Naive thymus-derived CD8-positive, alpha-beta T cell (primary cell): ENCODE results near the gene AP1S1. TPM values are rescaled to one million over a fixed set of nuclear protein-coding genes. Genes with fewer than 3 reads are reported as not detected.
"Not testable (repeated sequence)": the region's sequence is repeated elsewhere in the genome, so short reads cannot be mapped to it uniquely, and the experiment has no call there.

ENCODE experiments used
- ATAC-seq, 2 donors: fragments of 150-1000 bp; cut with Tn5 transposase in 1 of 2; sonication (Bioruptor Pico), chemical (Tn5 transposase) in 1 of 2; 1 replicate in 1 of 2; 2 replicates in 1 of 2; pipeline ENCODE4 v1.10.0; 2021; ENCODE audit warnings: mild to moderate bottlenecking in 2 of 2, moderate library complexity in 2 of 2
- POLR2A ChIA-PET: fragments of 350-600 bp; sonication (Branson Sonifier 250); formaldehyde crosslinking; loops from one replicate; lab custom pipeline; 2021; ENCODE audit warnings: antibody characterized with exemption; lab: Charles Lee
- DNase-seq, 10 donors: peaks; one replicate each; pipeline versions ENCODE4 v3.0.0 to v3.0.0-alpha.2; 2020 to 2022
- H3K27ac Mint-ChIP-seq, 10 donors: one replicate each; pipeline ENCODE4 v1.8.0; 2020 to 2022; ENCODE audit warnings: mild to moderate bottlenecking in 10 of 10, mixed read lengths in 10 of 10, moderate library complexity in 4 of 10, inconsistent platforms in 1 of 10
- H3K27me3 Mint-ChIP-seq, 5 donors: one replicate each; pipeline ENCODE4 v1.8.0; 2021 to 2022; ENCODE audit warnings: mixed read lengths in 5 of 5
- H3K36me3 Mint-ChIP-seq, 3 donors: one replicate each; pipeline ENCODE4 v1.8.0; 2020 to 2022; ENCODE audit warnings: mixed read lengths in 3 of 3, mild to moderate bottlenecking in 2 of 3, inconsistent platforms in 1 of 3
- H3K4me1 Mint-ChIP-seq, 4 donors: one replicate each; pipeline ENCODE4 v1.8.0; 2021 to 2022; ENCODE audit warnings: mixed read lengths in 4 of 4
- H3K4me3 Mint-ChIP-seq, 10 donors: one replicate each; pipeline ENCODE4 v1.8.0; 2020 to 2022; ENCODE audit warnings: mild to moderate bottlenecking in 10 of 10, mixed read lengths in 10 of 10, moderate library complexity in 6 of 10, inconsistent platforms in 1 of 10
- H3K9me3 Mint-ChIP-seq, 9 donors: one replicate each; pipeline ENCODE4 v1.8.0; 2020 to 2022; ENCODE audit warnings: mixed read lengths in 9 of 9, mild to moderate bottlenecking in 3 of 9, inconsistent platforms in 1 of 9, moderate library complexity in 1 of 9
- polyA plus RNA-seq, 3 donors: library from polyadenylated mRNA; unstranded; fragments of 300-500 nt; fragmentation: Illumina TruSeq; gene quantifications; one replicate each; pipeline ENCODE4 v1.2.3, GENCODE V29; 2021
- total RNA-seq, 8 experiments: library from RNA in 2 of 8; stranded (reverse) in 2 of 8; gene quantifications; one replicate each; pipeline ENCODE4 v1.2.3 and lab custom pipeline; 2021 to 2026

The AP1S1 gene
- total and polyA plus RNA-seq, 5 experiments from 2014 or later, result 3.3 to 9.9 (median 4.6) TPM

GRCh38 chr7:101116898-101117297 is 37.4 kb upstream of the AP1S1 start:
- POLR2A ChIA-PET, result no interaction called here
- Mint-ChIP-seq H3K27ac (no peak overlapping the region), H3K27me3 (peaks cover 2 to 27% (median 6%) of the 10 kb centered on the region in 5 donors), H3K36me3 (no peaks in the 10 kb centered on the region), H3K9me3 (no peaks in the 10 kb centered on the region), H3K4me3 (no peak overlapping the region), H3K4me1 (peaks cover under 1 to 4% (median 2%) of the 10 kb centered on the region in 4 donors)
- DNase-seq (no peak), ATAC-seq (no peak)

- Mint-ChIP-seq H3K27me3 (peaks cover 12 to 45% (median 15%) of the 10 kb centered on the region in 5 donors), H3K36me3 (no peaks in the 10 kb centered on the region), H3K4me1 (peaks cover 5 to 10% (median 10%) of the 10 kb centered on the region in 4 donors), H3K27ac (no peak overlapping the region), H3K9me3 (no peaks in the 10 kb centered on the region), H3K4me3 (peak overlapping the region in 1 of 10 donors; percentile 41)
- POLR2A ChIA-PET, result interaction anchor here (0.7 kb wide), 1 partner anchor 58 kb away, joined by 4 read pairs; no protein-coding TSS in a partner anchor
- ATAC-seq (no peak), DNase-seq (no peak)
These were observed 35.4 kb upstream of the AP1S1 start for GRCh38 chr7:101118856-101119255.

GRCh38 chr7:101119876-101120275 is 34.4 kb upstream of the AP1S1 start:
- Mint-ChIP-seq H3K36me3 (no peaks in the 10 kb centered on the region), H3K4me3 (no peak overlapping the region), H3K27ac (peak overlapping the region in 1 of 10 donors; percentile 67), H3K9me3 (no peaks in the 10 kb centered on the region), H3K27me3 (peaks cover 16 to 53% (median 21%) of the 10 kb centered on the region in 5 donors), H3K4me1 (peaks cover 7 to 16% (median 15%) of the 10 kb centered on the region in 4 donors)
- DNase-seq (no peak), ATAC-seq (no peak)
- POLR2A ChIA-PET, result interaction anchor here (0.6 kb wide), 1 partner anchor 24 kb away, joined by 4 read pairs; no protein-coding TSS in a partner anchor

GRCh38 chr7:101120315-101120714 is 34.0 kb upstream of the AP1S1 start:
- DNase-seq, result no peak
- ATAC-seq, result no peak
- Mint-ChIP-seq H3K4me1 (peaks cover 7 to 20% (median 18%) of the 10 kb centered on the region in 4 donors), H3K36me3 (no peaks in the 10 kb centered on the region), H3K27me3 (peaks cover 17 to 58% (median 25%) of the 10 kb centered on the region in 5 donors), H3K9me3 (no peaks in the 10 kb centered on the region), H3K27ac (no peak overlapping the region), H3K4me3 (no peak overlapping the region)
- POLR2A ChIA-PET, result interaction anchor here (0.7 kb wide), 1 partner anchor 20 kb away, joined by 3 read pairs; no protein-coding TSS in a partner anchor

- ATAC-seq, H3K9me3 Mint-ChIP-seq, H3K36me3 Mint-ChIP-seq, POLR2A ChIA-PET, DNase-seq: not testable (repeated sequence)
- peaks cover 17 to 70% (median 28%) of the 10 kb centered on the region in 5 donors for H3K27me3 Mint-ChIP-seq
- peaks cover 13 to 33% (median 27%) of the 10 kb centered on the region in 4 donors for H3K4me1 Mint-ChIP-seq
- H3K4me3 Mint-ChIP-seq, result peak overlapping the region in 3 of 10 donors; percentile 11 to 40 (median 37)
- H3K27ac Mint-ChIP-seq, result peak overlapping the region in 1 of 10 donors; percentile 89
These were observed 32.7 kb upstream of the AP1S1 start for GRCh38 chr7:101121631-101121990.

GRCh38 chr7:101121991-101122932 is 32.0 kb upstream of the AP1S1 start:
- POLR2A ChIA-PET, result no interaction called here
- Mint-ChIP-seq H3K4me1 (peaks cover 20 to 40% (median 33%) of the 10 kb centered on the region in 4 donors), H3K9me3 (no peaks in the 10 kb centered on the region), H3K36me3 (no peaks in the 10 kb centered on the region), H3K27me3 (peaks cover 23 to 75% (median 34%) of the 10 kb centered on the region in 5 donors), H3K4me3 (peak overlapping the region in 5 of 10 donors; percentile 11 to 61 (median 37)), H3K27ac (peak overlapping the region in 2 of 10 donors; percentile 29 to 89)
- ATAC-seq (no peak), DNase-seq (no peak)

- no peak for DNase-seq
- H3K27ac Mint-ChIP-seq, result no peak overlapping the region
- no peak for ATAC-seq
- peak overlapping the region in 2 of 10 donors; percentile 3 to 52 for H3K4me3 Mint-ChIP-seq
- peaks cover 25 to 84% (median 35%) of the 10 kb centered on the region in 5 donors for H3K27me3 Mint-ChIP-seq
- H3K9me3 Mint-ChIP-seq, result no peaks in the 10 kb centered on the region
- peaks cover 24 to 47% (median 38%) of the 10 kb centered on the region in 4 donors for H3K4me1 Mint-ChIP-seq
- H3K36me3 Mint-ChIP-seq, result no peaks in the 10 kb centered on the region
- POLR2A ChIA-PET, result interaction anchor here (0.6 kb wide), 1 partner anchor 28 kb away, joined by 4 read pairs; no protein-coding TSS in a partner anchor
These were observed 31.2 kb upstream of the AP1S1 start for GRCh38 chr7:101122933-101123702.

- H3K36me3 Mint-ChIP-seq, result no peaks in the 10 kb centered on the region
- no peak overlapping the region for H3K27ac Mint-ChIP-seq
- peaks cover 25 to 87% (median 35%) of the 10 kb centered on the region in 5 donors for H3K27me3 Mint-ChIP-seq
- H3K9me3 Mint-ChIP-seq, result no peaks in the 10 kb centered on the region
- DNase-seq (no peak), ATAC-seq (no peak)
- POLR2A ChIA-PET, result interaction anchor here (0.6 kb wide), 1 partner anchor 27 kb away, joined by 4 read pairs; no protein-coding TSS in a partner anchor
- H3K4me1 Mint-ChIP-seq, result peaks cover 24 to 47% (median 39%) of the 10 kb centered on the region in 4 donors
- H3K4me3 Mint-ChIP-seq, result no peak overlapping the region
These were observed 30.6 kb upstream of the AP1S1 start for GRCh38 chr7:101123703-101124068.

GRCh38 chr7:101124376-101125056 is 29.8 kb upstream of the AP1S1 start:
- DNase-seq, result no peak
- Mint-ChIP-seq H3K27me3 (peaks cover 25 to 89% (median 38%) of the 10 kb centered on the region in 5 donors), H3K27ac (peak overlapping the region in 2 of 10 donors; percentile 53 to 58), H3K36me3 (no peaks in the 10 kb centered on the region), H3K9me3 (no peaks in the 10 kb centered on the region), H3K4me3 (no peak overlapping the region), H3K4me1 (peaks cover 24 to 47% (median 39%) of the 10 kb centered on the region in 4 donors)
- ATAC-seq, result no peak
- POLR2A ChIA-PET, result no interaction called here

GRCh38 chr7:101125989-101126650 is 28.2 kb upstream of the AP1S1 start:
- POLR2A ChIA-PET, result no interaction called here
- Mint-ChIP-seq H3K27me3 (peaks cover 25 to 87% (median 37%) of the 10 kb centered on the region in 5 donors), H3K36me3 (no peaks in the 10 kb centered on the region), H3K4me1 (peaks cover 24 to 47% (median 38%) of the 10 kb centered on the region in 4 donors), H3K27ac (no peak overlapping the region), H3K9me3 (no peaks in the 10 kb centered on the region), H3K4me3 (peak overlapping the region in 7 of 10 donors; percentile 42 to 76 (median 66))
- ATAC-seq (peak; percentile 12 to 22), DNase-seq (no peak)

- H3K4me1 Mint-ChIP-seq, result peaks cover 25 to 45% (median 37%) of the 10 kb centered on the region in 4 donors
These were observed 27.4 kb upstream of the AP1S1 start, which contains the start of gene SERPINE1 for GRCh38 chr7:101126651-101127459. TSS of gene SERPINE1 (plus strand) at chr7:101127104. CDS start at chr7:101128394, 1,290 bp downstream.

More at GRCh38 chr7:101126651-101127459, 27.4 kb upstream of the AP1S1 start, which contains the start of gene SERPINE1:
- DNase-seq, result peak in 9 of 10 donors; percentile 11 to 75 (median 33)
- H3K9me3 Mint-ChIP-seq, result no peaks in the 10 kb centered on the region
- H3K36me3 Mint-ChIP-seq, result no peaks in the 10 kb centered on the region
- peak within 1 kb of the TSS; percentile 29 to 76 (median 64) for H3K4me3 Mint-ChIP-seq
- H3K27ac Mint-ChIP-seq, result peak within 1 kb of the TSS in 4 of 10 donors; percentile 52 to 81 (median 67)
- POLR2A ChIA-PET, result no interaction called here
- peak; percentile 84 to 89 for ATAC-seq
- H3K27me3 Mint-ChIP-seq, result peaks cover 26 to 85% (median 35%) of the 10 kb centered on the region in 5 donors
